GM13976 (cell line): ENCODE results near the gene MBNL2.

Source experiments
- DNase-seq: peaks from one replicate; pipeline ENCODE4 v3.0.0; 2012; ENCODE audit warnings: low spot score
- CTCF ChIP-seq: IDR thresholded peaks from 2 replicates; pipeline ENCODE4 v1.5.1; 2012; ENCODE audit warnings: borderline replicate concordance, mild to moderate bottlenecking; ENCODE audit not compliant: insufficient read depth; ENCODE audit errors: extremely low read depth, missing control alignments, control extremely low read depth
- in situ Hi-C: fragments of 300-500 bp; cut with MboI; formaldehyde crosslinking; loops from one replicate; pipeline ENCODE4 v1.12.0; 2022; ENCODE audit warnings: low sequenced_read_pairs, mixed read lengths, inconsistent platforms; ENCODE audit not compliant: unreplicated experiment

Gene MBNL2

GRCh38 chr13:97387890-97388289 is 165.8 kb downstream of the MBNL2 start:
- no peak for TF ChIP-seq CTCF
- no peak for DNase-seq
- in situ Hi-C loops: no loop called here

DNA sequence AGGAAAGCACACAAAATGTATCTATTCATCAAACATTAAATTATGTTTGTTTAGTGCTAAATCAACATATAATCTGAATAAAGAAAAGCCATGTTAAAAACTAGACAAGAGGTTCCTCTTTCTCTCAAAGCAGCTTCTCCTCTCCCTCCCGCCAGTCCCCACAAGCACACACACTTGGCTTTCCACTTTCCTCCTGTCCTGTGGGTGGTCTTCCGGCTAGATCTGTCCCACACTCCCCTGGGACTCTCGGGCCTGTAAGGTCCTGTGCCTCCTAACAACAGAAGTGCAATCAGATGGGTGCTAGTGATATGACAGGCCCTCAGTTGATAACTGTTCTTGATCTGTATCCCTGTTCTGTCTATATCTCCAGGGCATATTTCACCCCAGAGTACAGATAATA is 166.2 kb downstream of the MBNL2 start:
- DNase-seq: no peak
- in situ Hi-C loops: no loop called here
- TF ChIP-seq CTCF: no peak

DNA sequence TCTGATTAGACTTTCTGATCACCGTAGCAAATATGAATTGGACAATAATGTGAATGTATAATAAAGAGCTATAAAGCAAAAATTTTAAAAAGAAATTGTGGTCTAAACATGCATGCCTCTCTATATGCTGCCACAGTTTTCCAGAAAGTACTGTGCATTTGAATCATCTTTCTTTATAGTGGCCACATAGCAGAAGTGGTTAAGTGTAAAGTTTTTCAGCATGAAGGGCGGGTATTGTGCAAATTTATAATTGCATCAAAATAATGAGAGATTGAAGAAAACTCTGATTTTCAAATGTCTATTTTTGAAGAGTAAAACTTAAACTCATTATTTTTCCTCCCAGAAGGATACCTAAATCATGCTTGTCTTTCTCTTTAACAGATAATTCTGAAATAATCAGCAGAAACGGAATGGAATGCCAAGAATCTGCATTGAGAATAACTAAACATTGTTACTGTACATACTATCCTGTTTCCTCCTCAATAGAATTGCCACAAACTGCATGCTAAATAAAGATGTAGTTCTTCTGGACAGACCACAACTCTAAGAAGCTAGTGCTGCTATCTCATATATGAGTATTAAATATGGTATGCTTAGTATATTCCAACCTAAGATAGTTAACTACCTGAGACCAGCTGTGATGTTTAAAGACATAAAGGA is 168.9 kb downstream of the MBNL2 start:
- no peak for DNase-seq
- TF ChIP-seq CTCF: no peak
- in situ Hi-C loops: no loop called here

DNA sequence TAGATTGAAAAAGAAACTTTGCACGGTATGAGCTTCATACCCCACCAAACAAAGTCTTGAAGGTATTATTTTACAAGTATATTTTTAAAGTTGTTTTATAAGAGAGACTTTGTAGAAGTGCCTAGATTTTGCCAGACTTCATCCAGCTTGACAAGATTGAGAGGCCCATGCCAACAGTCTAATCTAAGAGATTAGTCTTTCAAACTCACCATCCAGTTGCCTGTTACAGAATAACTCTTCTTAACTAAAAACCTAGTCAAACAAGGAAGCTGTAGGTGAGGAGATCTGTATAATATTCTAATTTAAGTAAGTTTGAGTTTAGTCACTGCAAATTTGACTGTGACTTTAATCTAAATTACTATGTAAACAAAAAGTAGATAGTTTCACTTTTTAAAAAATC is 169.9 kb downstream of the MBNL2 start:
- no peak for DNase-seq
- no peak for TF ChIP-seq CTCF
- in situ Hi-C loops: no loop called here

DNA sequence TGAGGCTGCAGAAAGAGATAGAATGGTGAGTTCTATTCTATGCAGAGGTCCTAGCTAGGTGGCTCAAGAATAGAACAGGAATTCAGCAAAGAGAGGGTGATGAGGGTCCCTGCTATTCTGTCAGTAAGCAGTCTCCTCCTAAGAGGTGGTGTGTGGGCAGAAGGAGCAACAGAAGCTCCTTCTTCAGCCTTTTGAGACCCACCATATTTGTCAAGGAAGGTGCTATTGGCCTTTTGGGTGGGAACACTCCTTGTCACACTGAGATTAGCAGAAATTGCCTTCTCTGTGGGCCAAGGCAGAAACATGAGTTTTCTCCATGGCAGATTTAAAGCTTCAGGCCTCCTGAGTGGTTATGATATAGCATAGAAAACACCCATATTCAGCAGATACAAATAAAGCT is 172.4 kb downstream of the MBNL2 start:
- no peak for TF ChIP-seq CTCF
- in situ Hi-C loops: no loop called here

GRCh38 chr13:97395447-97396136 is 173.5 kb downstream of the MBNL2 start:
- no peak for DNase-seq
- TF ChIP-seq CTCF: no peak
- in situ Hi-C loops: no loop called here

More for the DNA sequence above, 172.4 kb downstream of the MBNL2 start:
- DNase-seq: no peak

GRCh38 chr13:97397267-97397666 is 175.1 kb downstream of the MBNL2 start:
- TF ChIP-seq CTCF: no peak
- DNase-seq: no peak
- in situ Hi-C loops: no loop called here
